GM06990 (cell line): Measurements from ENCODE around the gene DOK6.

Experiments used
- DNase-seq: peaks from one replicate; pipeline ENCODE4 v3.0.0-alpha.2; 2011; ENCODE audit not compliant: insufficient read length; ENCODE audit errors: extremely low read depth
- H3K27me3 ChIP-seq: replicated peaks from 2 replicates; pipeline ENCODE4 v1.6.0; 2011; ENCODE audit warnings: low read length; ENCODE audit not compliant: control insufficient read depth, insufficient read depth
- H3K36me3 ChIP-seq: 2 replicates; pipeline ENCODE4 v1.5.1; 2011; ENCODE audit warnings: low read length; ENCODE audit not compliant: control insufficient read depth, insufficient read depth
- H3K4me3 ChIP-seq: replicated peaks from 2 replicates; pipeline ENCODE4 v1.5.1; 2011; ENCODE audit warnings: low read depth, mild to moderate bottlenecking, control low read depth, low read length
- CTCF ChIP-seq: IDR thresholded peaks from 2 replicates; pipeline ENCODE4 v1.5.1; 2011; ENCODE audit warnings: low read length, control low read depth, mild to moderate bottlenecking, inconsistent platforms; ENCODE audit not compliant: insufficient read depth, poor library complexity, severe bottlenecking

Gene DOK6

GRCh38 chr18:69523582-69523981 lies 122.9 kb downstream of the DOK6 start:
- Histone ChIP-seq H3K27me3 (no peaks in the 10 kb centered on the region), H3K4me3 (no peak overlapping the region), H3K36me3 (no peaks in the 10 kb centered on the region)
- no peak for TF ChIP-seq CTCF
- DNase-seq: no peak

GRCh38 chr18:69528435-69528834 lies 127.7 kb downstream of the DOK6 start:
- Histone ChIP-seq H3K4me3 (no peak overlapping the region), H3K36me3 (no peaks in the 10 kb centered on the region), H3K27me3 (no peaks in the 10 kb centered on the region)
- DNase-seq: no peak
- no peak for TF ChIP-seq CTCF

GRCh38 chr18:69529151-69529550 lies 128.5 kb downstream of the DOK6 start:
- H3K36me3 ChIP-seq: no peaks in the 10 kb centered on the region
- H3K4me3 ChIP-seq: no peak overlapping the region
- H3K27me3 ChIP-seq: no peaks in the 10 kb centered on the region
- TF ChIP-seq CTCF: no peak
- DNase-seq: no peak

- no peak for DNase-seq
- no peaks in the 10 kb centered on the region for H3K36me3 ChIP-seq
- H3K27me3 ChIP-seq: no peaks in the 10 kb centered on the region
- no peak for TF ChIP-seq CTCF
- no peak overlapping the region for H3K4me3 ChIP-seq
Measured at GRCh38 chr18:69531973-69532372, 131.3 kb downstream of the DOK6 start.

GRCh38 chr18:69537183-69537582 lies 136.5 kb downstream of the DOK6 start:
- TF ChIP-seq CTCF: no peak
- Histone ChIP-seq H3K36me3 (no peaks in the 10 kb centered on the region), H3K4me3 (no peak overlapping the region), H3K27me3 (no peaks in the 10 kb centered on the region)
- no peak for DNase-seq

- no peaks in the 10 kb centered on the region for H3K36me3 ChIP-seq
- no peaks in the 10 kb centered on the region for H3K27me3 ChIP-seq
- H3K4me3 ChIP-seq: no peak overlapping the region
- no peak for TF ChIP-seq CTCF
- no peak for DNase-seq
Measured at GRCh38 chr18:69538849-69539248, 138.2 kb downstream of the DOK6 start.
